ENCODE results near the gene SDC3.

DNA sequence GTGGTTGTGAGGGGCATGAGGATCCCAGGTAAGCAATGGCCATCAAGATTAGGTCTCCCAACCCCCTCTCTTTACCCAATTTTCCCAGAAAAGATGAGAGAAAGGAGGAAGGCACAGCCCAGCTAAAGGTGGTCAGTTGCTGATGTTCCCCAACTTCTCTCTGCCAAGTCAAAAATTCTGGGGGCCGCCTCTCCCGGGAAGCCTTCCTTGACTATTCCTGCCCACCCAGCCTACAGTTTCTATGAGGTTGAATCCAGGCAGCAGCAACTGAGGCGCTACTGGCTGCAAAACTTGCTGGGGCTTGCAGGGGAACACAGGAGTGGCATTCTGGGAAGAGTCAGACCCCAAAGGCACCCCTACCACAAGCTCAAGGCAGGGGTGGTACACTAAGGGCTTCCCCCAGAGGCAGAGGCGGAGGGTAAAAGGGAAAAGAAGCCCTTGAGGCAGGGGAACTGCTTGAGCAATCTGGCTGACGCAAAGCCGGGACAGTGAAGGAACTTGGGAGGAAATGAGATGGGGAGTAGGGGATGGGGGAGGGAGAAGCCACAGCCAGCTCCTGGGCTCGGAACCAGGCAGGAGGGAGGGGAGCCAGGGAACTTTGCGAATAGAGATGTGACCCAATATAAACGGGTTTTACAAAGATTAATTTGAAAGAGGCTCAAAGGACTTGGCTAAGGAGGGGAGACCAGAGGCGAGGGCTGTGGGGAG, 31.2 kb downstream of the SDC3 start:
- TF ChIP-seq, protein P1, sequence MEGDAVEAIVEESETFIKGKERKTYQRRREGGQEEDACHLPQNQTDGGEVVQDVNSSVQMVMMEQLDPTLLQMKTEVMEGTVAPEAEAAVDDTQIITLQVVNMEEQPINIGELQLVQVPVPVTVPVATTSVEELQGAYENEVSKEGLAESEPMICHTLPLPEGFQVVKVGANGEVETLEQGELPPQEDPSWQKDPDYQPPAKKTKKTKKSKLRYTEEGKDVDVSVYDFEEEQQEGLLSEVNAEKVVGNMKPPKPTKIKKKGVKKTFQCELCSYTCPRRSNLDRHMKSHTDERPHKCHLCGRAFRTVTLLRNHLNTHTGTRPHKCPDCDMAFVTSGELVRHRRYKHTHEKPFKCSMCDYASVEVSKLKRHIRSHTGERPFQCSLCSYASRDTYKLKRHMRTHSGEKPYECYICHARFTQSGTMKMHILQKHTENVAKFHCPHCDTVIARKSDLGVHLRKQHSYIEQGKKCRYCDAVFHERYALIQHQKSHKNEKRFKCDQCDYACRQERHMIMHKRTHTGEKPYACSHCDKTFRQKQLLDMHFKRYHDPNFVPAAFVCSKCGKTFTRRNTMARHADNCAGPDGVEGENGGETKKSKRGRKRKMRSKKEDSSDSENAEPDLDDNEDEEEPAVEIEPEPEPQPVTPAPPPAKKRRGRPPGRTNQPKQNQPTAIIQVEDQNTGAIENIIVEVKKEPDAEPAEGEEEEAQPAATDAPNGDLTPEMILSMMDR (conservative IDR thresholded peaks at IDR 0.05) = no peak
- no peak for TF ChIP-seq ZFX (IDR thresholded peaks at IDR 0.05)
